ENCODE measurements around the gene ACBD4.

Gene ACBD4, protein sequence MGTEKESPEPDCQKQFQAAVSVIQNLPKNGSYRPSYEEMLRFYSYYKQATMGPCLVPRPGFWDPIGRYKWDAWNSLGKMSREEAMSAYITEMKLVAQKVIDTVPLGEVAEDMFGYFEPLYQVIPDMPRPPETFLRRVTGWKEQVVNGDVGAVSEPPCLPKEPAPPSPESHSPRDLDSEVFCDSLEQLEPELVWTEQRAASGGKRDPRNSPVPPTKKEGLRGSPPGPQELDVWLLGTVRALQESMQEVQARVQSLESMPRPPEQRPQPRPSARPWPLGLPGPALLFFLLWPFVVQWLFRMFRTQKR

DNA sequence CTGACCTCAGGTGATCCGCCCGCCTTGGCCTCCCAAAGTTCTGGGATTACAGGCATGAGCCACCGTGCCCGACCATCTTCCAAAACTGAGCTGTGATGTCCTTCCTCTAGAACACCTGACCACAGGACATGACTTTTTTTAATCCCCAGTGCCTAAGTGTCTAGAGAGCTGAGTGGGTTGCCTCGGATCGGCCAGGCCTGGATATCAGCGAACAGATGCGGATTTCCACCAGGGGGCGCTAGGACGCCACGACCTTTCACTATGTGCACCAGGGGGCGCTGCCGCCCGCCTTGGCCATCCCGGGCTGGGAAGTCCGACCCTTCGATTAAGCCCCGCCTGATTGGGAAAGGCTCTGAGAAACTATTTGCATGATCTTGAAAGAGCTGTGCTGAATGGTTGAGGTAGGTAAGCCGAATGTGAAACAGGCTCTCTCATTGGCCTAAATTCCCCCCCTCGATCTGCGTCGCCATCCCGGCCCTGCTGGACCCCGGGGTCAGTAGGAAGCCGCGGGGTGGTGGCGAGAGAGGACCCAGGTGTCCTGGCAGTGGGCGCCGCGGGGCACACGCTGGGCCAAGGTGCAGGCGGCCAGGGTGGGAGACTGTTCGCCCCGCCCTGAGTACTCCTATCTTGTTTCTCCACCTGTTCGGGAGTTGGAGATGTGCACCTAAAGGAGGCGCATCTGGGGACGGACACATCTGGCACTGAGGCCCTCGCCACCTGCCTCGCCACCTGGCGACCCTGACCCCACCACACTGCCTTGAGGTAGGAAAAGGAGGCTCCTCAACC lies at the start of gene ACBD4:
TSS of gene ACBD4 (plus strand) at position 496 of the 786 bp plus-strand sequence. CDS start 458 bp downstream, outside the sequence.
- DNase-seq (ENCODE audit: low read depth) = peak; percentile 97

DNA sequence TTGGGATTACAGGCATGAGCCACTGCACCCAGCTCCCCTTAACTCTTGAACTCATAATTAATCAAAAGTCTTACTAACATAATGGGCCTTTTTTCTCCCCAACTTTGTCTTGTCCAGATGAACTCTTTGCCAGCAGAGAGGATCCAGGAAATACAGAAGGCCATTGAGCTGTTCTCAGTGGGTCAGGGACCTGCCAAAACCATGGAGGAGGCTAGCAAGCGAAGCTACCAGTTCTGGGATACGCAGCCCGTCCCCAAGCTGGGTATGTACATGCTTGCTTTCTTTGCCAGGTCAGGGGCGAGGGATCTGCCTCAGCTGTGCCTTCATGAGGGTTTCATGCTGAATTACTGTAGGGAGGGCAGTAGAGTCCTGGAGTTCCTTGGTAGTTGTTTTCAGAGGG lies 49.1 kb upstream of the ACBD4 start:
- no peak for DNase-seq (ENCODE audit: low read depth)

DNA sequence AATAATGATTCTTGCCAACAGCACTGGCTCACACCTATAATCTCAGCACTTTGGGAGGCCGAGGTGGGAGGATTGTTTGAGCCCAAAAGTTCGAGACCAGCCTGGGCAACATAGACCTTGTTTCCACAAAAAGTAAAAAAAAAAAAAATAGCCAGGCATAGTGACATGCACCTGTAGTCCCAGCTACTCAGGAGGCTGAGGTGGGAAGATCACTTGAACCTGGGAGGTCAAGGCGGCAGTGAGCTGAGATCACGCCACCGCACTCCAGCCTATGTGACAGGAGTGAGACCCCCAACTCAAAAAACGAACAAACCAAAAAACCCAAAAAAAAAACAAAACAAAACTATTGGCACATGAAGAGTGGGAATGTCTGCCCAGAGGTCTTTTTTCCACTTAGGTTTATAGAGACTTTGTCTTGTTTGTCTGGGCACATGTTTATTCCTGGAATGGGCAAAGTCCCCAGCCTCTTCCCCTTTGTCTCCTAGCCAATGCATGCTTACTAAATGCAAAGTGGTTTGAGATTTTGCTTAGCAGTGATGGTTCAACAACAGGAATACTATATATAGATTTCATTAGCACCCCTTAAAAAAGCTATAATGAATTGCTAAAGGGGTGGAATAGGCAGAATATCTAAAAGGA lies 48.5 kb upstream of the ACBD4 start:
- no peak for DNase-seq (ENCODE audit: low read depth)

DNA sequence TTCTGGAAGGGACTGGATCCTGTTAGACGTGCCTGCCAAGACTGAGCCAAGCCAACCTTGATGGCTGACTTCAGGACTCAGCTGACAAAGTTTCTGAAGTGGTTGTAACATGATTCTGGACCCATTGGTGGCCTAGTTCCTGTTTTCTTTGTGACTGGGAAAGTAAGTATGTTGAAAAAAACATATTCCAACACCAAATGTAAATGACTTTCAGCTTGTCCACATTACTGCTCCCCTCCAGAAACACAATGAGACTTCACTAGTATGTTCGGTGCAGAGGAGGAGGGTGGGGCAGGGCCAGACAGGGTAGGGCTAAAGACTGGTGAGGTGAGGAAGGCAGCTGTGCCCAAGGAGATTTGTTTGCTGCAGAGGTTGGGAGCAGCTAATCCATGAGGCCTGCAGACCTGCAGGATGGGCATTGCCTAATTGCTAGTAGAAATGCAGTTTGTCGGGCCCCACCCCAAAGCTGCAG lies 47.9 kb upstream of the ACBD4 start:
- DNase-seq (ENCODE audit: low read depth) = no peak

DNA sequence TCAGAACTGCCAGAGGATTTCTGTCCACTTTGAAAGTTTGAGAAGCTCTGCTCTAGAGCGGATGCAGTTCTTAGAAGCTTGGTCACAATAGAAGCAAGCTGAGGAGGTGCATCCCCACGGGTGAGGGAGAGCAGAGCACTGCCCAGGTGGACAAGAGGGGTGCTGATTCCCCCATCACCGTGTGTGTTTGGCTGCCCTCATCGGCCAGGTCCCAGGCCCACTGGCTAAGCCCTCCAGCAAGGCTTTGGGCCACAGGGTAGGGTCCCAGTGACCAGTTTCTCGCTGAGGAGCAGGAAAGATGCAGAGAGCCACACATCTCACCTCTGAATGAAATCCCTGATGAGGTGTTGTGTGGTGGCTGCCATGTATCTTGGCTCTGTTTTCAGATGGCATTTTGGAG lies 47.5 kb upstream of the ACBD4 start:
- no peak for DNase-seq (ENCODE audit: low read depth)

DNA sequence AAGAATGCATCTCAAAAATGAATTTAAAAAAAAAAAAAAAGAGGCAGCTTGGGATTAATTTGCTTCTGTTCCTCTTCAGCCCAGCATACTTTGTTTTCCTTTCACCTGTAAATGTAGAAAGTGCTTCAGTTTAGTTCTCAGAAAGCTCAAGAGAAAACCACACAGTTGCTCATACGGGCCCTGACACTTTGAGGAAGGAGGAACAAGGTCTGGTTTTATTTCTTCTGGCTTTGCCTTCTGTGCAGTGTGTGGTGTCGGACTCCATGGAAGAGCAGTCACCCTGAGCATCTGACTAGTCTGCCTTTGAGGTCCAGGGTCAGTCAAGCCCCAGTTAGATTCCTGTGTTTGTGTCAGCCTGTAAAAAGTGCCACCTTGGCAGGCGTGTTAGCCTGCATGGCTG lies 46.7 kb upstream of the ACBD4 start:
- DNase-seq (ENCODE audit: low read depth) = no peak

DNA sequence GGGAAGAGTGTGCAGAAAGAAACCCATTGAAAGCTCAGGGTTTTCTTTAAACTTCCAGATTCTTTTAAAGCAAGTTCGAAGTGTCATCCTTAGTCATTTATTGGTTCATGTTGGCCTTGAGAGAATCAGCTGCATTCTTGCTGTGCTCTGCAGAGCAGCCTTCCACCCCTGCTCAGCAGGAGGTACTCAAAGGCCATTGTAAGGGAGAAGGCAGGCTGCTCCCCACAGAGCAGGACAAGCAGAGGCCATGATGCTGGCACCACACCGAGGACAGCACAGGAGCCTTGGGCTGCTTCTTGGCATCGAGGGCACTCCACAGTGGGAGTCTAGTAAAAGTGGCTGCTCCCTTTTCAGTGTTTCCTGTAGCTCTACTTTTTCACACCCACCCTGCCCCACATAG lies 44.8 kb upstream of the ACBD4 start:
- no peak for DNase-seq (ENCODE audit: low read depth)

DNA sequence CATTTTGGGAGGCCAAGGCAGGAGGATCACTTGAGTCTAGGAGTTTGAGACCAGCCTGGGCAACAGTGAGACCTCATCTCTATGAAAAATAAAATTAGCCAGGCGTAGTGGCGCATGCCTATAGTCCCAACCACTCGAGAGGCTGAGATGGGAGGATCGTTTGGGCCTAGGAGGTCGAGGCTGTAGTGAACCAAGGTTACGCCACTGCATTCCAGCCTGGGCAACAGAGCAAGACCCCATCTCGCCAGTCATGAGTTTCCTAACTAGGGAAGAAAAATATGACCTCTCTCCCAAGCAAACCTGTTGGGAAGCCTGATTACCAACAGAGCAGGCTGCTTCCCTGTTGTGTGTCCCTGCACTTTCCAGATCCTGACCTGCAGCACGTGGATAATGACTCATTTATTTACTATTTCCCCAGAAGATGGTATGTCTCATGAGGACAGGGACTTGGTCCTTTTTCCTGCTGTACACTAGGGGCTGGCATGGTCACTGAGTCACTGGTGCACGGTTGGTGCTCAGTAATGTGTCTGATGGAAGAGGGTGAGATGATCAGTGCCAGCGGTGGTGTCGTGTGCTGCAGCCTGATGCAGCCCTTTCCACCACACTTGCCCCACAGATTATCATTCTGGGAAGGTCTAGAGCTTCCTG lies 43.6 kb upstream of the ACBD4 start:
- DNase-seq (ENCODE audit: low read depth) = no peak

DNA sequence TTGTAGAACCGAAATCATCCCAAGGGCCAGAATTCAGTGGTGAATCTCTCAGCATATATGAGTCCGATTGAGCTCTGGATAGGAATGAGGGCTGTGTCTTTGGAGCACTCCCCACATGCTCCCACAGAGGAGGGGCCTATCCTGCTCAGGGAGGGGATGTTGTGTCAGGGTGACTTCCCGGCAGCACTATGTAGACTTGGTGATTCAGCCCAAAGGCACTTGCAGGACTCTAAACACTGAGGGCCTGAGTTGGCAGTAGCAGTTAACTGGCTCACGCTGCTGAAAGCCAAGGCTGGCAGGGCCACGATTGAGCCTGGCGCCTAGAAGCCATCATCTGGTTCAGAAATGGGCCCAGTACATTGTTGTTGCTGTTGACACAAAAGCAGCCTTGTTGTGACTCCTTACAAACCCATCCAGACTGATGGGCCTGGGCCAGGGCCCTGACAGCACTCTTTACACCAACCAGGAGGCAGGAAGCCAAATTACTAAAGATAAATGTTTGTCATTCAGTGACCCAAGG lies 42.5 kb upstream of the ACBD4 start:
- no peak for DNase-seq (ENCODE audit: low read depth)

DNA sequence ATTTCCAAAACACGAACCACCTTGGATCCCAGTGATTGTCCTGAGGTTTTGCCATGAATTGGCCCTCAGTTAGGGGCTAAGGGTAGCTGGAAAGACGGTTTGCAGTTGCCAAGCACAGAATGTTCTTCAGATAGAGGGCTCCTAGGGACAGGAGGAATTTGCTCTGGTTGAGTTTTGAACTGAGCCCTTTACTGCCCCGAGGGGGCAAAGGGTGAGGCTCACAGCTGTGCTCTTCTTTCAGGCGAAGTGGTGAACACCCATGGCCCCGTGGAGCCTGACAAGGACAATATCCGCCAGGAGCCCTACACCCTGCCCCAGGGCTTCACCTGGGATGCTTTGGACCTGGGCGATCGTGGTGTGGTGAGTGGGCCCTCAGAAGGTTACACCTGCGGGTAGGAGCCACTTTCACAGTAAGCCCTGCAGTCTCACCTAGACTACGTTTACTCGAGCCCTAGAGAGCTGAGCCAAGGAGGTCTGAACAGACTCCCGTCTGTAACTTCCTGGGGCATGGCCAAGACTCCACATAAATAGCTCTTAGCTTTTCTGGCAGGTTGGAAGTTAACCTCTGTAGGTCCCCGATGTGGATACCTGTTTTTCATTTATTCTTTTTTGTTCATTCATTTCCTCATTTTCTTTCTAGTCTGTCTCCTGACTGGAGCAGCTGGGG lies 41.9 kb upstream of the ACBD4 start:
- no peak for DNase-seq (ENCODE audit: low read depth)

DNA sequence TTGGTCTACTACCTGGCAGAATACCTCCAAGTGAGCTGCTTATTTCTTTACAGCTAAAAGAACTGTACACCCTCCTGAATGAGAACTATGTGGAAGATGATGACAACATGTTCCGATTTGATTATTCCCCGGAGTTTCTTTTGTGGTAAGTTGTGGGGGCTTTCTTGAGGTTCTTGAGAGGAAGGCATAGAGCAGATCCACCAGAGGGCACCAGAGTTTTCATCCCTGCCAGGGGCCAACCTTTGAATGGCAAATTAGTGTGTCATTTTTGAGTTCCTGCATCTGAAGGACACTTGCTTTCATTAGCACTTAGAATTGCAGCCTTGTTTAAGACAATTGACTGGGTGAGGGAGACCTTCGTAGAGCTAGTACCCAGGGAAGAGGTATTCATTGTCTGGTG lies 39.3 kb upstream of the ACBD4 start:
- no peak for DNase-seq (ENCODE audit: low read depth)

DNA sequence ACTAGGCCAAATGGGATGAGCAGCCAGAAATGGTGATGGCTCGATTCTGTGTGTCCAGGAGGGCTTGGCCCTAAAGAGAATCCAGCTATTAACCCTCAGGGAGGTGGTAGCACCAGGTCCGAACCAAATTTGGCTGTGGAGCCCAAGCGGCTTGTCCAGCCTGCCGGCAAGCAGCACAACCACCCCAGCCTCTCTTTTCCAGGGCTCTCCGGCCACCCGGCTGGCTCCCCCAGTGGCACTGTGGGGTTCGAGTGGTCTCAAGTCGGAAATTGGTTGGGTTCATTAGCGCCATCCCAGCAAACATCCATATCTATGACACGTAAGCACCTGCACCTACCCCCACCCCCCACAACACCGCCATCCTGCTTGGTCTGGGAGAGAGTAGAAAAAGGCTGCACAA lies 38.6 kb upstream of the ACBD4 start:
- DNase-seq (ENCODE audit: low read depth) = no peak

DNA sequence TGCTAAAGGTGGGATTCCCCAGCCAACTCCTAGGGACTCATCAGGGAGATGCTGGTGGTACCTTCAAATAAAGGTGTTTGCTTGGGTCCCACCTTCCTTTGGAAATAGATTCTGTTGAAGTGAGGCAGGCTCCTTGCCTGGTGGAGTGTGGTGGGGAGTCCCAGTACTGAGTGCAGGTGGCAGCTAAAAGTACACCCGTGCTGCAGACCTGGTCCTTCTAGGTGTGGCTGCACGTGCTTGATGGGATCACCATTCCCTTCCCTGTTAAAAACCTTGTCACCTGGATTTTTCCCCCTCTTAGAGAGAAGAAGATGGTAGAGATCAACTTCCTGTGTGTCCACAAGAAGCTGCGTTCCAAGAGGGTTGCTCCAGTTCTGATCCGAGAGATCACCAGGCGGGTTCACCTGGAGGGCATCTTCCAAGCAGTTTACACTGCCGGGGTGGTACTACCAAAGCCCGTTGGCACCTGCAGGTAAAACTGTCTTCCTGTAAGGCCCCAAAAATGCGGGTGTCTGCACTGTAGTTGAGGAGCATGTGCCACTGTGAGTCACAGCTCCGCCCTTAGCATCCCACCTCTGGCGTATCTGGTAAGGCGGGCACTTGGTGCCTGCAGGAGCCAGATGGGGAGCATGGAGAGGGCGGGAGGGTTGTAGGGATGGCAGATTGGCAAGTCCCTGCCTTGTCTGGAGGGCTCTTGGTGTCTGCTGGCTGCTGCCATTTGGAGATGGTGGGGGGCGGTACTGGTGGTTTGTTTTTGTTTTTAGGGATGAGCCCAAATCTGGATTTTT lies 37.2 kb upstream of the ACBD4 start:
- no peak for DNase-seq (ENCODE audit: low read depth)

DNA sequence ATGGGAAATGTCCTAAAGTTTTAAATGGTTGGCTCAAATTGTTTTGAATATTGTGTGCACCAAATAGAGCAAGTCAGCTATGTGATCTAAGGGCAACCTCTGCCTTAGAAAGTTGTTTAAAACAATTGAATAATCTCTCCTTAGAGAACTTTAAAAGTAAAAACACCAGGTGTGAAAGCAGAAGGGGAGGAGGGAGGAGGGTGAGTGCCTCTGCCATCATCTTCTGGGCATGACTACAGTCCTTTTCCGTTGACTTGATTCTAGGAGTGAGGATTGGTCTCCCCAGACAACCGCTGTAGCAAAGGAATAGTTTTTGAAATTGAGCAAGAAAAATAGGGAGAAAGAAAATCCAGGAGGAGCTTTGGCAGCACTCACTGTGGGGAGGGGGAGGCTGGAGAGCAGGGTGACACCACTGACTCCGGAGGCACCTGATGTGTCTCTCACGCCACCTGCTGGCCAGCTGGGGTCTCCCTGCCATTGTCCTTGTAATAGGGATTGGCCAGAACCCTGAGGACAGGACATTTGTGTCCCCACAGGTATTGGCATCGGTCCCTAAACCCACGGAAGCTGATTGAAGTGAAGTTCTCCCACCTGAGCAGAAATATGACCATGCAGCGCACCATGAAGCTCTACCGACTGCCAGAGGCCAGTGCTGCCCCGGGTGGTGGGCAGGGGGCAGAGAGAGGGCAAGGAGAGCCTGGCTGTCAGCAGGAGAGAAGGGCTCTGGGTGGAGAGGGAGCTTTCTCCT lies 36.4 kb upstream of the ACBD4 start:
- peak; percentile 51 for DNase-seq (ENCODE audit: low read depth)

DNA sequence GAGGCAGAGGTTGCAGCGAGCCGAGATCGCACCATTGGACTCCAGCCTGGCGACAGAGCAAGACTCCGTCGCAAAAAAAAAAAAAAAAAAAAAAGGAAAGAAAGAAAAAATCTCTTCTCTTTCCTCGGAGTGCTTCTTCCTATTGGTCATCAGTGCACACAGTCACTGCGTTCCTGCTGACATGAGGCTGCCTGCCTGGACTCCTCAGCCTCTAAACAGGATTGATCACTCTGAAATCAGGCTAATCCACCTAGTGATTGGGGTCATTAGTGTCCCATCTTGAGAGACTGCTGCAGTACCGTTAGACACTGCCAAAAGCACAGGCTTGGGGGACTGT lies 34.0 kb upstream of the ACBD4 start:
- no peak for DNase-seq (ENCODE audit: low read depth)

DNA sequence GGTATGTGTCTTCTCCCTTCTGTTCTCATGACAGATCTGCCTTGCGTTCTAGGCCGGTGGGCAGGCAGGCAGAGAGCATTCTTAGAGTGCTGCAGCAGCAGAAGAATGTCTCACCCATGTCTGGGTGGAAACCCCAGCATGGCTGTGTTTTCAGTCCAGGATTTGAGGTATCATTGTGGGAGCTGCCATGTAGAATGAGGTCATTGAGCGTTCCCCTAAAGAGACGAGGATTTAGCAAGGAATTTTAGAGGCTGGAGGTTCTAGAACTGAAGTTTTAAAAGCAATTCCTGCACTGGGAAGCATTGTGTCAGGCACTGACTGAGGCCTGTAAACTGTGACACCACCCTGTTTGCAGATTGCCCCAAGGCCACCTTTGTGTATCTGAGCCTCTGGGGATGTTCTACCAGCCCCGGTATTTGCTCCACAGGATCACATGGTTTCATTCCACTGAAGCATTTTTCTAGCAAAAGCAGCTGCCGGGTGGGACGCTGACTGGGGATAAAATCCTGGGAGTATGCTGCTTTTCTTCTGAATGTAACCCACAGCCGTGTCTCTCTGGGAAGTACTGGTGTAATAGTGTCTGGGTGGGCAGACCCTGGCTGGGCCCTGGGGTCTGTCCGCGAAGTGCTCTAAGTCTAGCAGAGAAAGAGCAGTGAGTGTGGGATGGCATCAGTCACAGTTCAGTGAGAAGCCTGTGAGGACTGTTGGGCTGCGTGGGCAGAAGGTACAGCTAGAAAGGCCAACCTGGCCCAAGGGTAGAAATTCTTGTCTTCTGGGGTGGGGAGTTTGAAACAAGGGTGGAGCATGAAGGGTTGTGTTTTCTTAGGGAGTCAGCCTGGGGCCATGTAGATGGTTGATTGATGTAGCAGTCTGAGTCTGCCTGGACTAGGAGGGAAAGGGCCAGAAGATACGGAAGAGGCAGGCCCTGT lies 33.3 kb upstream of the ACBD4 start:
- no peak for DNase-seq (ENCODE audit: low read depth)

DNA sequence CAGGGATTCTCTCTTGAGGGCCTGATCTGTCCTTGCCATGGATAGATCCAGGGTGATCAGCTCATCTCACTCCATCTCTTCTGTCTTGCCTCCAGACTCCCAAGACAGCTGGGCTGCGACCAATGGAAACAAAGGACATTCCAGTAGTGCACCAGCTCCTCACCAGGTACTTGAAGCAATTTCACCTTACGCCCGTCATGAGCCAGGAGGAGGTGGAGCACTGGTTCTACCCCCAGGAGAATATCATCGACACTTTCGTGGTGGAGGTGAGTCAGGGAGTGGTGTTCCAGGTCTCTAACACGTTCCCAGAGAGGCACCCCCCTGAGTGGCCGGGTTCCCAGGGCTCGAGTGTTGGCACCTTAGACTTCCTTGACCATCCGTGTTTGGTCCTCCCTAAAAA lies 32.6 kb upstream of the ACBD4 start:
- no peak for DNase-seq (ENCODE audit: low read depth)

DNA sequence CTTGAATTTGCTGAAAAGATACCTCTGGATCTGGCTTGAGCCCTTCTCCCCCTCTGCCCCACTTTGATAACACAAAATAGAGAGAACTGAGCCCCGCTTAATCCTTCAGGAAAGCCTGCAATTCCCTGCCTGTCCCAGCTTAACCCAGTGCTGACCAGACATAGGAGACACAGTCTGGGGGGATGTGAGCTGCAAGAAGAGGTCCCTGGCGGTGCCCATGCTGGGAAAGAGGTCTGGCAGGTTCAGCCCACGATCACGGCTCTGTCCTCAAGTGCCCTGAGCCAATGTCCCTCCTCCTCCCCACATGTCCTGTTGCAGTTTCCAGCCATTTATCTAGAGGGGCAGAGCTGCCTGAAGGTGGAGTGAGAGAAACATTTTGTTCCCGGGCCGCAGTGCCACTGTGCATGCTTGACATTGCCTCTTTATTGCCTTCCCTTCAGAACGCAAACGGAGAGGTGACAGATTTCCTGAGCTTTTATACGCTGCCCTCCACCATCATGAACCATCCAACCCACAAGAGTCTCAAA lies 32.2 kb upstream of the ACBD4 start:
- DNase-seq (ENCODE audit: low read depth) = no peak

DNA sequence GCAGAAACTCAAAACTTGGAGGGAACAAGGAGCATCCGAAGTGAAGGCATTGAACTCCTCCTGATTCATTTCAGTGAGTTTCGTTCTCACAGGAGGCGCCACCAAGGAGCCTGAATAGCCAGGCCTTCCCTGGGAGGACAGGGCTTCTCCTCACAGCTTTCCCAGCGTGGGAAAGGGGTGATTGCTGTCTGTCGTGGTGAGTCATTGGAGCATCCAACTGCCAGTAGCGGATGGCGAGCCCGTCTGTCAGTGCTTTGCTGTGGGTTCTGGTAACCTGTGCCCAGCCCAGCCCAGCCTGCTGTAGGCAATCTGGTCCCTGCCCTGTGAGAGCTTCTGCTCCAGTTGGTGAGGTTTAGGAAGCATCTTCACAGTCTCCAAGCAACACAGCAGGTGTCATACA lies 31.5 kb upstream of the ACBD4 start:
- DNase-seq (ENCODE audit: low read depth) = no peak

All from stimulated activated CD8-positive, alpha-beta memory T cell treated with anti-CD3 and anti-CD28 coated beads, Interleukin-12 subunit alpha, Interleukin-12 subunit beta, amount 100 ng/mL, for 1 hour (primary cell).